Sigmoid colon (tissue), 4 donors: ENCODE measurements around the gene TOX3.

ENCODE experiments used
- CTCF ChIP-seq, 4 experiments: fragments of 450-650 bp in 3 of 4; fragments of 200-600 bp in 1 of 4; IDR thresholded peaks; one replicate each; pipeline ENCODE4 v1.5.1; 2016 to 2019; ENCODE audit warnings: antibody characterized with exemption in 4 of 4, mild to moderate bottlenecking in 3 of 4, moderate library complexity in 2 of 4
- POLR2AphosphoS5 ChIP-seq, 4 donors: sonication (generic); formaldehyde crosslinking; IDR thresholded peaks; one replicate each; pipeline ENCODE4 v1.6.1; 2017; ENCODE audit warnings: antibody characterized with exemption in 4 of 4

GRCh38 chr16:52473096-52473495 lies 73.8 kb downstream of the TOX3 start:
- TF ChIP-seq POLR2AphosphoS5 (IDR thresholded peaks at IDR 0.05), result no peak
- no peak for TF ChIP-seq CTCF (IDR thresholded peaks at IDR 0.05)
